H9 (cell line): ENCODE results near the gene SEMA3D. TPM values are rescaled to one million over a fixed set of nuclear protein-coding genes. Genes with fewer than 3 reads are reported as not detected.

Source experiments
- DNase-seq: peaks from one replicate; pipeline ENCODE4 v3.0.0-alpha.2; 2017
- H2AFZ ChIP-seq: one replicate; pipeline ENCODE4 v1.6.1; 2013; ENCODE audit warnings: mild to moderate bottlenecking, low read length, control low read depth, moderate library complexity
- H2AK5ac ChIP-seq: 2 replicates; pipeline ENCODE4 v1.6.1; 2013; ENCODE audit warnings: low read length, control low read depth, mixed read lengths; ENCODE audit not compliant: insufficient read length
- H2BK120ac ChIP-seq: one replicate; pipeline ENCODE4 v1.6.1; 2013; ENCODE audit warnings: low read depth, mild to moderate bottlenecking, low read length, control low read depth, inconsistent platforms; ENCODE audit not compliant: poor library complexity, severe bottlenecking
- H2BK12ac ChIP-seq: 2 replicates; pipeline ENCODE4 v1.6.1; 2013; ENCODE audit warnings: low read length, control low read depth, mixed read lengths, low read depth; ENCODE audit not compliant: insufficient read length
- H2BK15ac ChIP-seq: 2 replicates; pipeline ENCODE4 v1.6.1; 2013; ENCODE audit warnings: low read depth, low read length, control low read depth
- H2BK20ac ChIP-seq: one replicate; pipeline ENCODE4 v1.6.1; 2013; ENCODE audit warnings: low read depth, mild to moderate bottlenecking, low read length, control low read depth, inconsistent platforms; ENCODE audit not compliant: poor library complexity, severe bottlenecking
- H2BK5ac ChIP-seq: 2 replicates; pipeline ENCODE4 v1.6.1; 2013; ENCODE audit warnings: low read length, control low read depth, mixed read lengths; ENCODE audit not compliant: insufficient read length
- H3K14ac ChIP-seq: 2 replicates; pipeline ENCODE4 v1.6.1; 2013; ENCODE audit warnings: low read length, control low read depth; ENCODE audit not compliant: insufficient read depth
- H3K18ac ChIP-seq: 2 replicates; pipeline ENCODE4 v1.6.1; 2013; ENCODE audit warnings: low read depth, mild to moderate bottlenecking, mixed read lengths, low read length, control low read depth; ENCODE audit not compliant: insufficient read length
- H3K23ac ChIP-seq: 2 replicates; pipeline ENCODE4 v1.6.1; 2013; ENCODE audit warnings: low read length, control low read depth, mixed read lengths, low read depth; ENCODE audit not compliant: insufficient read length
- H3K23me2 ChIP-seq: 2 replicates; pipeline ENCODE4 v1.6.1; 2013; ENCODE audit warnings: low read depth, mild to moderate bottlenecking, mixed read lengths, low read length, control low read depth; ENCODE audit not compliant: insufficient read length, poor library complexity, severe bottlenecking
- H3K27ac ChIP-seq: 2 replicates; pipeline ENCODE4 v1.5.1; 2013; ENCODE audit warnings: low read length, control low read depth, mixed read lengths, low read depth; ENCODE audit not compliant: insufficient read length
- H3K27me3 ChIP-seq: 2 replicates; pipeline ENCODE4 v1.6.1; 2013; ENCODE audit warnings: low read length, control low read depth, inconsistent platforms; ENCODE audit not compliant: insufficient read depth
- H3K4ac ChIP-seq: 2 replicates; pipeline ENCODE4 v1.6.1; 2013; ENCODE audit warnings: low read depth, mild to moderate bottlenecking, control low read depth, inconsistent platforms, low read length, moderate library complexity
- H3K4me1 ChIP-seq: 2 replicates; pipeline ENCODE4 v1.6.1; 2013; ENCODE audit warnings: low read length, control low read depth, inconsistent platforms; ENCODE audit not compliant: insufficient read depth
- H3K4me2 ChIP-seq: 2 replicates; pipeline ENCODE4 v1.6.1; 2013; ENCODE audit warnings: low read length, control low read depth, mixed read lengths; ENCODE audit not compliant: insufficient read length, insufficient read depth
- H3K56ac ChIP-seq: 2 replicates; pipeline ENCODE4 v1.6.1; 2013; ENCODE audit warnings: low read depth, mild to moderate bottlenecking, mixed read lengths, low read length, control low read depth; ENCODE audit not compliant: insufficient read length
- H3K79me1 ChIP-seq: 2 replicates; pipeline ENCODE4 v1.6.1; 2013; ENCODE audit warnings: low read depth, mild to moderate bottlenecking, moderate library complexity, low read length, control low read depth, inconsistent platforms; ENCODE audit not compliant: insufficient read depth, poor library complexity, severe bottlenecking
- H3K79me2 ChIP-seq: 2 replicates; pipeline ENCODE4 v1.6.1; 2013; ENCODE audit warnings: low read length, control low read depth, inconsistent platforms; ENCODE audit not compliant: insufficient read depth
- H3K9ac ChIP-seq: 2 replicates; pipeline ENCODE4 v1.6.1; 2013; ENCODE audit warnings: low read length, control low read depth, mixed read lengths; ENCODE audit not compliant: insufficient read length; ENCODE audit errors: extremely low read depth
- H3K9me3 ChIP-seq: one replicate; pipeline ENCODE4 v1.6.1; 2013; ENCODE audit warnings: low read depth, low read length, inconsistent platforms; ENCODE audit not compliant: control insufficient read depth
- H3T11ph ChIP-seq: one replicate; pipeline ENCODE4 v1.6.1; 2013; ENCODE audit warnings: mild to moderate bottlenecking, low read length, control low read depth, inconsistent platforms
- H4K20me1 ChIP-seq: one replicate; pipeline ENCODE4 v1.6.1; 2013; ENCODE audit not compliant: control insufficient read depth, insufficient read length, insufficient read depth
- H4K5ac ChIP-seq: 2 replicates; pipeline ENCODE4 v1.6.1; 2013; ENCODE audit warnings: low read depth, mild to moderate bottlenecking, mixed read lengths, low read length, control low read depth; ENCODE audit not compliant: insufficient read length
- H4K8ac ChIP-seq: replicated peaks from 2 replicates; pipeline ENCODE4 v1.6.1; 2013; ENCODE audit warnings: low read length, control low read depth, mixed read lengths, low read depth; ENCODE audit not compliant: insufficient read length
- H4K91ac ChIP-seq: 2 replicates; pipeline ENCODE4 v1.6.1; 2013; ENCODE audit warnings: low read depth, mild to moderate bottlenecking, moderate library complexity, mixed read lengths, low read length, control low read depth; ENCODE audit not compliant: insufficient read length
- H3K27ac Mint-ChIP-seq, 3 experiments: 2 replicates in 2 of 3; 3 replicates in 1 of 3; pipeline ENCODE4 v1.8.0; 2020 to 2021; ENCODE audit warnings: mixed read lengths in 3 of 3, mild to moderate bottlenecking in 1 of 3, moderate library complexity in 1 of 3
- H3K27me3 Mint-ChIP-seq: 2 replicates; pipeline ENCODE4 v1.8.0; 2021; ENCODE audit warnings: low read depth, mild to moderate bottlenecking, moderate library complexity, mixed read lengths
- H3K36me3 Mint-ChIP-seq, 3 experiments: 2 replicates in 2 of 3; 3 replicates in 1 of 3; pipeline ENCODE4 v1.8.0; 2020 to 2021; ENCODE audit warnings: low read depth in 3 of 3, mixed read lengths in 3 of 3; ENCODE audit not compliant: insufficient read depth in 1 of 3
- H3K4me1 Mint-ChIP-seq, 2 experiments: 2 replicates each; pipeline ENCODE4 v1.8.0; 2020; ENCODE audit warnings: mixed read lengths in 2 of 2
- H3K4me3 Mint-ChIP-seq, 2 experiments: 2 replicates in 1 of 2; 3 replicates in 1 of 2; pipeline ENCODE4 v1.8.0; 2020 to 2021; ENCODE audit warnings: mild to moderate bottlenecking in 2 of 2, mixed read lengths in 2 of 2, moderate library complexity in 1 of 2
- H3K9me3 Mint-ChIP-seq, 2 experiments: 2 replicates in 1 of 2; 3 replicates in 1 of 2; pipeline ENCODE4 v1.8.0; 2020; ENCODE audit warnings: mild to moderate bottlenecking in 2 of 2, mixed read lengths in 2 of 2, moderate library complexity in 1 of 2
- CTCF ChIP-seq: fragments of 200-600 bp; sonication (generic); conservative IDR thresholded peaks from 3 replicates; pipeline ENCODE4 v1.8.0; 2021; ENCODE audit warnings: antibody characterized with exemption, mild to moderate bottlenecking
- WGBS: extraction: QIAGEN DNeasy Blood & Tissue Kit; methylation state at CpG from one replicate; pipeline ENCODE4 v1.1.7; 2013; ENCODE audit warnings: missing lambda C conversion rate, low lambda C conversion rate, mixed read lengths; ENCODE audit not compliant: insufficient read length; ENCODE audit errors: extremely low coverage; 5-methylcytosine and 5-hydroxymethylcytosine counted together
- total RNA-seq: library from RNA; stranded (reverse); gene quantifications from 2 replicates; pipeline ENCODE4 v1.2.1, GENCODE V29; 2021

The SEMA3D gene
- total RNA-seq, 1 experiment from 2014 or later, result 5.4 TPM

- Histone ChIP-seq H3K79me1 (no peaks in the 10 kb centered on the region), H4K8ac (no peak overlapping the region), H3K79me2 (no peaks in the 10 kb centered on the region), H2AK5ac (no peak overlapping the region), H3K9me3 (no peaks in the 10 kb centered on the region), H3K18ac (no peak overlapping the region), H4K20me1 (no peaks in the 10 kb centered on the region), H3K56ac (no peak overlapping the region), H3K4ac (no peak overlapping the region), H2BK12ac (no peak overlapping the region), H3K14ac (no peak overlapping the region), H2BK20ac (no peak overlapping the region), H2BK5ac (no peak overlapping the region), H3K23me2 (no peaks in the 10 kb centered on the region), H3K4me2 (no peak overlapping the region), H2BK15ac (no peak overlapping the region), H2BK120ac (no peak overlapping the region), H4K91ac (no peak overlapping the region), H3K23ac (no peak overlapping the region), H3T11ph (no peak overlapping the region), H3K4me1 (no peaks in the 10 kb centered on the region), H4K5ac (no peak overlapping the region), H3K27me3 (no peaks in the 10 kb centered on the region), H3K9ac (no peak overlapping the region), H2AFZ (no peak overlapping the region), H3K27ac (no peak overlapping the region)
- no peak for TF ChIP-seq CTCF
- no peaks in the 10 kb centered on the region for H3K9me3 Mint-ChIP-seq
- no peak for DNase-seq
- H3K4me1 Mint-ChIP-seq, result no peaks in the 10 kb centered on the region
- H3K36me3 Mint-ChIP-seq, result no peaks in the 10 kb centered on the region
- no CpG with 5 or more reads among the region's 2 CpGs for WGBS
- no peak overlapping the region for H3K27ac Mint-ChIP-seq
- H3K27me3 Mint-ChIP-seq, result no peaks in the 10 kb centered on the region
- no peak overlapping the region for H3K4me3 Mint-ChIP-seq
Measured at GRCh38 chr7:85217085-85217484, 30.2 kb upstream of the SEMA3D start.
